HG03457 (cell line): Measurements from ENCODE around the gene FNDC8.
"Not testable (repeated sequence)": the region's sequence is repeated elsewhere in the genome, so short reads cannot be mapped to it uniquely, and the experiment has no call there.

Source experiments
- ATAC-seq: cut with Tn5 transposase; IDR thresholded peaks from one replicate; pipeline ENCODE4 v1.9.1; 2021; ENCODE audit warnings: moderate number of reproducible peaks; ENCODE audit not compliant: unreplicated experiment

Gene FNDC8

GRCh38 chr17:35141681-35142466 lies 20.5 kb downstream of the FNDC8 start, which contains the start of gene NLE1:
TSS of gene NLE1 (minus strand) at chr17:35142303. CDS start at chr17:35142275, 28 bp downstream.
- no peak for ATAC-seq

GRCh38 chr17:35142467-35142796 lies 21.0 kb downstream of the FNDC8 start:
- ATAC-seq, result no peak

GRCh38 chr17:35144840-35145239 lies 23.4 kb downstream of the FNDC8 start:
- no peak for ATAC-seq

- no peak for ATAC-seq
Observed at GRCh38 chr17:35146214-35146833, 24.9 kb downstream of the FNDC8 start.

GRCh38 chr17:35147375-35147905 lies 26.0 kb downstream of the FNDC8 start, which contains the start of gene UNC45B:
TSS of gene UNC45B (plus strand) at chr17:35147817. CDS start at chr17:35148264, 447 bp downstream.
- no peak for ATAC-seq

- ATAC-seq, result no peak
Observed at GRCh38 chr17:35148144-35148543, 26.7 kb downstream of the FNDC8 start.

- ATAC-seq, result no peak
Observed at GRCh38 chr17:35149941-35150340, 28.5 kb downstream of the FNDC8 start.

GRCh38 chr17:35151080-35151479 lies 29.7 kb downstream of the FNDC8 start:
- ATAC-seq, result not testable (repeated sequence)

- no peak for ATAC-seq
Observed at GRCh38 chr17:35152421-35153140, 31.2 kb downstream of the FNDC8 start.

GRCh38 chr17:35154196-35155165 lies 33.1 kb downstream of the FNDC8 start:
- ATAC-seq, result no peak

GRCh38 chr17:35155246-35155645 lies 33.8 kb downstream of the FNDC8 start:
- no peak for ATAC-seq

- no peak for ATAC-seq
Observed at GRCh38 chr17:35159940-35160339, 38.5 kb downstream of the FNDC8 start.

GRCh38 chr17:35160354-35161201 lies 39.2 kb downstream of the FNDC8 start:
- no peak for ATAC-seq

- ATAC-seq, result no peak
Observed at GRCh38 chr17:35161281-35161761, 39.9 kb downstream of the FNDC8 start.

GRCh38 chr17:35162755-35163154 lies 41.3 kb downstream of the FNDC8 start:
- ATAC-seq, result no peak

- no peak for ATAC-seq
Observed at GRCh38 chr17:35163886-35164285, 42.5 kb downstream of the FNDC8 start.

- no peak for ATAC-seq
Observed at GRCh38 chr17:35164716-35165115, 43.3 kb downstream of the FNDC8 start.

- ATAC-seq, result no peak
Observed at GRCh38 chr17:35166526-35166925, 45.1 kb downstream of the FNDC8 start.

GRCh38 chr17:35167046-35167445 lies 45.6 kb downstream of the FNDC8 start:
- ATAC-seq, result no peak
